ENCODE data around the gene LIN7B.

Gene LIN7B

DNA sequence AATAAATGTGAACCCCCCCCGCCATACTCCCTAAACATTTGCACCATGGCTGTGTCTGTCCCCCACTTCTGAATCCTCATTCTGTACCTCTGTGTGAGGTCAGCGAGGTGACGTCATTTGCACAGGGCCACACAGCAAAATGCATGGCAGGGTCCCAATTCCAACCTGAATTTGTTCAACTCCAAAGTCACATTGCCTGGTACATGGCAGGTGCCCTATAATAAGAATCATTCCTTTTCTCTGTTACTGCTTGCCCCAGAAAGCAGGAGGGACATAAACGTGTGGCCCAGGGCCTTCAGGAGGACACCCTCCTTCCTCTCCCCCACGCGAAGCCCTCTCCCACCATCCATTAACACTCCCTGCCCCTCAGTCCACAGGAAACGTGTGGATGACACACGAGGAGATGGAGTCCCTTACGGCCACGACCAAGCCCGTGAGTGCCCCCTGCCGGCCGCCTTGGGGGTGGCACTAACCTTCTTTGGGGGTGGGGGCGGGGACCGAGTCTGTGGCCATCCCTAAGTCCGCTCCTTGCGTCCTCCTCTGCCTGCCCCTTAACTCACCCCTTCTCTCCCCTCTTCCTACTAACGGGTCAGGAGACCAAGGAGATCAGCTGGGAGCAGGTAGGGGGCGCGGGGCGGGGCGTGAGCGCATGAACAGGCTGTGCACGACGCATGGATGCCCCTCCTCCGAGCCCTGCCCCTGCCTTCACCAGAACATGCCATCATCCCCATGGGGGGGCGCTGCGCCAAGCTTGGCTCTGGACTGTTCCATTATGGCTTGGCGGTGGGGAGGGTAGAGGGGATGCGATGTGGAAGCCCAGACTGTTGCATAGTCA, 31.6 kb downstream of the LIN7B start:
- DNase-seq (ENCODE audit: low read depth): peak; percentile 70

DNA sequence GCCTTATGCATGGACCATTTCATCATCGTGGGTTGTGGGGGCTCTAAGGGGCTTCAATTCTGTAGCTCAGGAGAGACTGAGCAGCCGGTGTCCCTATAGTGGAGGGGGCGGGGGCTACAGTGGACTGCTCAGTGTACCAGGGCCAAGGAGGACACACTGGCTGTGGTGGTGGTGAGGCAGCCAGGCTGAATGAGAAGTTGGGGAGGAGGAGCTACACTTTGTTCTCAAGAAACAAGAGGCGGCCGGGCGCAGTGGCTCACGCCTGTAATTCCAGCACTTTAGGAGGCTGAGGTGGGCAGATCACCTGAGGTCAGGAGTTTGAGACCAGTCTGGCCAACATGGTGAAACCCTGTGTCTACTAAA, 32.2 kb downstream of the LIN7B start:
- peak; percentile 48 for DNase-seq (ENCODE audit: low read depth)

DNA sequence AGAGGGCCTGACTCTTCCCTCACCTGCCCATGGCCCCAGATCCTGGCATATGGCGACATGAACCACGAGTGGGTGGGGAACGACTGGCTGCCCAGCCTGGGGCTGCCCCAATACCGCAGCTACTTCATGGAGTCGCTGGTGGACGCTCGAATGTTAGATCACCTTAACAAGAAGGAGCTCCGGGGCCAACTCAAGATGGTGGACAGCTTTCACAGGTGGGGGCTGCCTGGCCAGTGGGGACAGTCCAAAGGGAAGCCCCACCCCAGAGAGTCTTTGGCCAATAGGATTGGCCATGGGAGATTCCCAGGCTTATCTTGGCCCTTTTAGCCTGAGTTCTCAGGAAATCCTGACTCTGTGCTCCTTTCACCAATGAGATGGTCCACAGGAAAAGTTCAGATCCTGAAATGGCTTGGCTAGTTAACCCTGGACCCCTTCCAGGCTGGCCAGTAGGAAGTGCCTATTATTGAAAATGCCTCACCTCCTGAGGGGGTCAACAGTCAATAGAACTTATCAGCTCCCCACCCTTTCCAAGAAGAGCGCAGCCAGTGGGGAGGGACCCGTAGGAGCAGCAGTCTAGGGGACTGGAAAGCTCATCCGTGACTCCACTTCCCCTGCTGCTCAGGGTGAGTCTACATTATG, 34.0 kb downstream of the LIN7B start:
- no peak for DNase-seq (ENCODE audit: low read depth)

DNA sequence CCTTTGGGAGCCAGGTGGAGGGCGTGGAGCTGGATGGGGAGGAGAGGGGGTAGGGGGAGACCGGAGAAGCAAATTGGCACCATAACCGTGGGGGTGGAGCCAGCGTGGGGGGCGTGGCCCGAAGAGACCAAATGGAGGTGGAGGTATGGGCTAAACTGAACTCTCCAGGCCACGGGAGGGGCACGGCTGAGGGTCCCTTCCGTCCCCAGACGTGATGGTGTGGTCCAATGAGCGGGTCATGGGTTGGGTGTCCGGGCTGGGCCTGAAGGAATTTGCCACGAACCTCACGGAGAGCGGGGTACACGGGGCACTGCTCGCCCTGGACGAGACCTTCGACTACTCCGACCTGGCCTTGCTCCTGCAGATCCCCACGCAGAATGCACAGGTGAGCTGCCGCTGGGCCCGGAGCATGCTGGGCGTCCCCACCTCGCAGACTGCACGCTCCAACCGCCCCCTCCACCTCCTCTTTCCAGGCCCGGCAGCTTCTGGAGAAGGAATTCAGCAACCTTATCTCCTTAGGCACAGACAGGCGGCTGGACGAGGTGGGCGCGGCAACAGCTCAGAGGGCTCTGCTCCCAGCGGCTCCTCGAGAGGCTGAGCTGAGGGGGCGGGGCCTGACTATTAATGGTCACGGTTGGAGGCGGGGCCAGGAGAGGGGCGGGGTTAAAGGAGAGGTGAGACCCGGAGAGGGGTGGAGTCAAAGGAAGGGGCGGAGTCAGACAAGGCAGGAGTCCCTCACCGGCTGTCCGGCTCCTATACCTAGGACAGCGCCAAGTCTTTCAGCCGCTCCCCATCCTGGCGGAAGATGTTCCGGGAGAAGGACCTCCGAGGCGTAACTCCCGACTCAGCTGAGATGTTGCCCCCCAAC, 34.8 kb downstream of the LIN7B start:
- DNase-seq (ENCODE audit: low read depth): peak; percentile 81

DNA sequence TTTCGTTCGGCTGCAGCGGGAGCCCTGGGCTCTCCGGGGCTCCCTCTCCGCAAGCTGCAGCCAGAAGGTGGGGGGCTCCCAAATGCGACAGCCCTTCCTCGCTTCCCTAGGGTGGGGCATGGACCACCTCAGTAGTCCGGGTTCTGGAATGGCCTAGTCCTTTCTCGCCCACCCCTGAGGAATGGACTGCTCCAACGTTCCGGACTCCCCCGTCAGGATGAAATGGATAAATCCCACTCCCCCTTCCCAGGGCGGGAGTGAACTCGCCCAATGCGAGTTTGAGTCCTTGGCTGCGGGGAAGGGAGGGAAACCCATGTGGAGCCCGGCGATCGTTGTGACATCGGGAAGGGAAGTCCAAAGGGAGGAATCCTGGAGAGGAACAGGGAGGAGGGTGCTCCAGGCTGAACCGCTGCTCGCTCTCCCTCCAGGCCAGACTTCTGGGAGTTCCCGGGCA, 35.5 kb downstream of the LIN7B start:
- peak; percentile 70 for DNase-seq (ENCODE audit: low read depth)

DNA sequence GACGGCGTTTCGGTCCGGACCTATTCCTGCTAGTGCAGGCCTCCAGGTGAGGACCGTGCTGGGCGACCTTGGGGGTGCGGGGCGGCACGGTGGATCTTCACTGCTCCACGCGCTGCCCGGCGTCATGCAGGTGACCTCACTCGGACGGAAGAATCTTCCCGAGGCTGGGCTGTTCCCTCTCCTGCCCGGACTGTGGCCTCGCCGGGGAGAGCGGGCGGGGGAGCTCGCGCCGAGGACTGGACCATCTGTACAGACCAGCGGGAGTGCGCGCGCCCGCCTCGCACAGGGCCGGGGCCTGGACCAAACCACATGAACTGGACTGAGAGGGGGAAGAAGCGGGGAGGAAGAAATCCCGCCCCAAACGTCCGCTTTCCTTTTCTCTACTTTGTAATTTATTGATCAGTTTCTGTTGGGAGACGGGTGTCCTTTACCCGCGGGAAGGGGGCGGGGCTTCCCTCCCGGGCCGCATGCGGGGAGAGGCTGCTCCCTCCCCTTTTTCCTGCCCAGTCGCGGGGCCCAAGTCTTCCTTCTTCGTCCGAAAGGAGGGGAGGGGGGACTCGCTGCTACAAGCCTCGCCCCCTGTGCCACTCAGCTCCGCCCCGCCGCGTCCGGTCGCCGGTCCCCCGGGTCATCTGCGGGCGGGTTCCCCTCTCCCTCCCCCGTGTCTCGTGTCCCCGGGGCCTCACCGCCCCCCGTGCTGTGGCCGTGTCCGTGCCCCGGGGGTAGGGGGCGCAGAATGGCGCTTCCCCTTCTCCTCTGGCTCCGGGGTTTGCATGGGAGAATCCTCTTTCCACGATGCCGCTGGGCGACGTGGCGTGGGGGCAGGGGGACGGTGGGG, 36.2 kb downstream of the LIN7B start:
- DNase-seq (ENCODE audit: low read depth): peak; percentile 49

DNA sequence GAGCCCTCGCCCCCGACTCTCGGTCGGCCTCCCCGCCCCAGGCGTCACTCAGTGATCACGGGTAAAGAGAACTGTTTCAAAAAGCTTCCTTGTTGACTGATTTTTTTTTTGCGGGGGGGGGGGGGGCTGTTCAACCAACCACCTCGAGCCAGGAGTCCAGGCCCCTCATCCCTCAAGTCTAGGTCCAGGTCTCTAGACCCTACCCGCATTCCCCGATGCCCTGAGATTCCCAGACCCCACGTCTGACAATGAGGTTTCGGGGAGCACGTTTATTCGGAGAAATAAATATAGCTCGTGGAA, 36.7 kb downstream of the LIN7B start:
- DNase-seq (ENCODE audit: low read depth): no peak

DNA sequence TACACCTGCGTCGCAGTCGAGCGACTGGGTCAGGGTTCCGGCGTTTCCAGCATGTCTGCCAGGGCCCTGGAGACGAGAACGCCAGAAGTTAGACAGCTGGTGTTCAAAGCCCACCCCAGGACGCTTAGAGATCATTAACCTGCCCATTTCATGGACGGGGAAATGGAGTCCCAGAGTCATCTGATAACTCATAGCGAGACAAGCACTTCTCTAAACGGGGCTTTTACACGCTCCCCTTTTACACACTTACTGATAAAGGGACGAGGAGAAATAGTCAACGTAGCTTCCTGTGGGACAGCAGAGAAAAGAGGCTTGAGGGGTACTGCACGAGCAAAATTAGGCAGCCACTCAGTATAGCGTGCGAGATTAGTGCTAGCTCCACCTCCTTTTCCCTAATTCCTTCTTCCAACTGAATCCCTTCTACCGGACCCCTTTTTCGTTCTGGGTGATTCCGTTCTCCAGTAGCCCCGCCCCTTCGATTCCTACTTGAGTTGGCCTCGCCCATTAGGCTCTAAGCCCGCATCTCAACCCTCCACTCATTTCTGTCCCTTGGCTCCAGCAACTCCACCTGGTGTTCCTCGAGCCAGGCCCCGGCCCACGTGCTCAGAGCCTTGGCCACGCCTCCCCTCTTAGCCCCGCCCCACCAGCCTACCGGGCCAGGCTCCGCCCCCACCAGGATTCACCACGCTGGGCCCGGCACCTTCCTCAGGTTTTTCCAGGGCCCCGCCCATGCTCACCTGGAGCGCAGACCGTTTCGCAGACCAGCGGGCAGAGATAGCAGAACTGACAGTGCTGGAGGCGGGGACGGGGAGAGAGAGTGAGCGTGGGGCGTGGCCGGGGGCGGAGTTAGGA, 37.3 kb downstream of the LIN7B start:
- DNase-seq (ENCODE audit: low read depth): no peak

DNA sequence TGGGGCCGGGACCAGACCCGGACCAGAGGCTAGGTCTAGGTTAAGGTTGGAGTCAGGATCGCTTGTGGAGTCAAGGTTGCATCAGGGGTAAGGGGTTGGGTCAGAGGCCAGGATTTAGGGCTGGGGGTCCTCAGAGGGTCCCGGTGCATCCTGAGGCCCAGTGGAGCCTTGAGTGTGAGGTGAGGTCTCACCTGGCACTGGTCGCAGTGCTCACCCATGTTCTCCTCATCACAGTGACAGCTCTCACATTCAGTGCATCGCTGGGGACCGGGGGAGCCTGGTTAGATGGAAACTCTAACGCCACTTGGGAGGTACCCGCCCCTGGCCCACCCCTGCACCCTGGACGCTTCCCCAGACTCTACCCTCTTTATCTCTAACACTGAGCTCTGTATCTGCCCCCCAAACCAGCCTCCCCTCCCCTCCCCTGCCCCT, 38.0 kb downstream of the LIN7B start:
- DNase-seq (ENCODE audit: low read depth): no peak

DNA sequence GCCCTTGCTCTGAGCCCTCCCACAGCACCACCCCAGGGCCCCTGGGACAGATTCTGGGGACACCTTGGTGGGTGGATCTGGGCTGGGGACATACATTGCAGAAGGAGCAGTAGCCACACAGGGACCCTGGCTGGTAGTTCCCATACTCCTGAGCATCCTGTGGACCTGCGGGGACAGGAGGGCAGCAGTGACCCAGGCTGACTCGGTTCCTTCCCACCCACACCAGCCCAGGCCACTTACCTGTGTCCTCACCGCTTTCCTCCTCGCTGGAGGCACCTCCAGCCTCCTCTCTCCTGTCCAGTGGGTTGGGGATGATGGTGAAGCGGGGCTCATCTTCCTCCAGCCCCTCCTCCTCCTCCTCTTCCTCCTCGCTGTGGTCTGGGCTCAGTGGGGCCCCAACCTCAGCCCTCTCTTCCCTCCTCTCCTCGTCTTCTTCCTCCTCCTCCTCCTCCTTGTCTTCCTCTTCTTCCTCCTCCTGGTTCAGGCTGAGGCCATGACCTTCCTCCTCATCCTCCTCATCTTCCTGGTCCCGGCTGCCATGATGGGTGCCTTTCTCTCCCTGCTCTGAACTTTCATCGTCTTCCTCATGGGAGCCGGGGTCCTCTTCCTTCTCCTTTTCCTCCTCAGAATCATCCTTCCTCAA, 39.1 kb downstream of the LIN7B start:
- DNase-seq (ENCODE audit: low read depth): no peak

DNA sequence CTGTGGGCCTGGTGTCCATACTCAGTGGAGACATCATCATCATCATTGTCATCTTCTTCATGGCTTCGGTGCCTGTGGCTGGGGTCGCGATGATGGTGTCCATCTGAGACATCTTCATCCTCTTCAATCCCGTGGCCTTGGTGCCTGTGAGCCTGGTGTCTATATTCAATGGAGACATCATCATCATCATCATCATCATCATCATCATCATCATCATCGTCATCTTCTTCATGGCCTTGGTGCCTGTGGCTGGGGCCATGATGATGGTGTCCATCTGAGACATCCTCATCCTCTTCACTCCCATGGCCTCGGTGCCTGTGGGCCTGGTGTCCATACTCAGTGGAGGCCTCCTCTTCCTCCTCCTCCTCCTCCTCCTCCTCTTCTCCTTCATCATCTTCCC, 40.1 kb downstream of the LIN7B start:
- no peak for DNase-seq (ENCODE audit: low read depth)

DNA sequence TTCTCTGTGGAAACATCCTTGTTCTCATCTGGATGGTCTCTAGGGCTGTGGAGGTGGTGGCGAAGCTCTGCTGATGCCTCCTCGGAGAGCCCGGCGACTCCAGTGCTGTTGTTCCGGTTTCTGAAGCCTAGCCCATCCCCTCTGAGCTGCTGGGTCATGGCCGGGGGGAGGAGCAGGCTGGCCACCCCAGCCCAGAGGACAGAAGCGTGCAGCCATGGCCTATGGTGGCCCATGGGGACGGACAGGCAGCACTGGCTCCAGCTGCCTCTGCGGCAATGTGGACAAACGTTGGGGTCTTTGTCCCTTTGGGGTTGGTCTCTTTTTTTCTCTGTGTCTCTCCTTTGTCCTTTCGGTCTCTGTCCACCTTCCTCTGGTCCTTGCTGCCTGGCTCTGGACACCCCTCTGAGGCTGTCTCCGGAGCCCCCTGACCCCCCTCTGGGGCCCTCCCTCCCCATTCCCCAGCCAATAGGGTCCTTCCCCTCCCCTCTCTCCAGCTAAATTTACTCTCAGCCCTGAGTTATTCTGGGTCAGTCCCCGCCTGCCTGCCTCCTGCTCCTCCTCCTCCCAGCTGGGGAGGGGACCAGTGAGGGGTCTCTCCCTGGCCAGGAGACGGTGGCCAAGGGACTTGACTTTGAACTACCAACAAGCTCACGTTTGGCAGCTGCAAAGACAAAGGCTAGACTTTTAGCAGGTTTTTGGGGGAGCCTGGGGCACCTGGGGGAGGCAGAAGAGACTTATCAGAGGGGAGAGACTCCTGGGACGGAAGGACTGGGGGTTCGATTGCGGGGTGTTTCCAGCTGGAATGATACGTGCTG, 41.0 kb downstream of the LIN7B start, which contains the start of gene HRC:
Gene HRC (minus strand): TSS at position 392 of the 815 bp plus-strand sequence. CDS start 159 bp downstream, at position 233.
- DNase-seq (ENCODE audit: low read depth): no peak

DNA sequence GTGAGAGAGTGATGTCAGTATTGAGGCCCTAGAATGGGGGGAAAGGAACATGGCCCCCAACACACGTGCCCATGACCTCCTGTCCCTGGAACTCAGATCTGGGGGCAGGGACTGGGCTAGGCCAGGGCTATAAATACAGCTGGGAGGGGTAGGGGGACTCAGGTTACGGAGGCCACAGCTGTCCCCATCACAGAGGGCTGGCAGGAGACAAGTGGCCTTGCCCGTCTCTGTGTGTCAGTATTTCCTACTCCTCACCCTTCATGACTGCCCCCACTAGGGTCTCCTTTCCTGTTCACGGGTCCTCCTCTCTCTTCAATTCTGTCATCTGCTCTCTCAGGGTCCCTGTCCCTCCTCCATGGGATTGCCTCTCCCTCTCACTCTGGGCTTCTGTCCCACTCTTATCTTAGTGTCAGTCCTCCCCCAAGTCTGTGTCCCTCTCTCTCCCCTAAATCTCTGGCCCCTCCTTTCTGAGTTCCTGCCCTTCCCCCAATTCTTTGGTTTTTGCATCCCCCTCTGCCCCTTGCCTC, 41.7 kb downstream of the LIN7B start:
- no peak for DNase-seq (ENCODE audit: low read depth)

DNA sequence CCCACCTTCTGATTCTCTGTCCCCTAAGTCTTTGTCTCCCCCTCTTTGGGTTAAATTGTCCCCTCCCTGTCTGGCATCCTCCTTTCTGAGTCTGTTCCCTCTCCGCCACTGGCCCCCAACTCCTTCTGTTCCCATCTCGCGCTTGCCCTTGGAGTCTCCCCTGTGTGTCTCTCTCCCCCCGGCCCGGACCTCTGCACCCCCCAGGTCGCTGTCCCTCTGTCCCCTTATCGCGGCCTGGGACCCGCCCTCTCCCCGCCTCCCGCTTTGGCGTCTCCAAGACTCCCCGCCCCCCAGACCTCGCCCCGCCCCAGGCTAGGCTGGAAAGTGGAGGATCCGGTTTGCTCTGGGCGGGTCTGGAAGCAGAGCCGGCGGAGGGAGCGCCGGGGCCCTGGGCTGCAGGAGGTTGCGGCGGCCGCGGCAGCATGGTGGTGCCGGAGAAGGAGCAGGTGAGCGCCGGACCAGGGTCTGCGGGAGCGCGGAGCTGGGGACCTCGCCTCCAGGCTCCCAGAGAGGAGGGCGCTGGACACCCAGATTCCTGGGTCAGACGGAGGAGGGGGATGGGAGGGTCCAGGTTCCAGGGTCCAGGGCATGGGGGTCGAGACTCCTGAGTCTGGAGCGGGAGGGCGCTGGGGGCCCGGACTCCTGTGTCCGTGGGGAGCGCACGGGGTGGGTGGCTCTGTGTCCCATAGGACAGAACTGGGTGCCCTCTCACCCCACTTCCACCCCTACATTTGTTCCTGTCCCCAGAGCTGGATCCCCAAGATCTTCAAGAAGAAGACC, 43.5 kb downstream of the LIN7B start, which contains the start of gene TRPM4:
Gene TRPM4 (plus strand): TSS at position 348 of the 780 bp plus-strand sequence. CDS start 75 bp downstream, at position 423.
- DNase-seq (ENCODE audit: low read depth): peak; percentile 65

DNA sequence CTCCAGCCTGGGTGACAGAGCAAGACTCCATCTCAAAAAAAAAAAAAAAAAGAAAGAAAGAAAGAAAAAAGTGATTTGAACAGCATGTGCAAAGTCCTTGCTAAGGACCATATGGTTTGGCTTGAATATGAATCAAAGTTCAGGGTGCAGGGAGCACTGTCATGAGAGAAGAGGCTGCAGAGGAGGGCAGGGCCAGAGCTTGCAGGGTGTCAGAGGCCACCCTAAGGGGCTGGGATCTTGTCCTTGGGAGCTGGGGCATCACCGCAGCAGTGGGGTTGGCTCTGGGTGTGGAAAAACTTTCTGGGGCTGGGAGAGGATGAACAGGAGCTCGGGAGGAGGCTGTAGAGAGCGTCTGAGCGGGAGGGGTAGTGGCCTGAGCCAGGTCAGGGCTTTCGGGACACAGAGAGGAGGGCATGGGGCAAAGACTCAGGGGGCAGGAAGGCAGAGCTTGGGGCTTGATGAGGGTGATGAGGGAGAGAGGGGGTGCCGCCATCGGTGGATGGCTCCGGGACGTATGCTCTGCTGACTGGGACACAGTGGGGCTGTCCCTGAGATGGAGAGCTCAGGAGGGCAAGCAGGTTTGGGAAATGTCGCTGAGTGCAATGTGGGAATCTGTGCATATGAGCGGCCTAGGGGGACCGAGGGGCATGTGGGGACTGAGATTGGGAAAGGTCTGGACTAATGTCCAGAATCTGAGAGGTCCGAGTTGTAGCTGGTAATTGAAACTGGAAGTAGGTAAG, 46.5 kb downstream of the LIN7B start:
- no peak for DNase-seq (ENCODE audit: low read depth)

DNA sequence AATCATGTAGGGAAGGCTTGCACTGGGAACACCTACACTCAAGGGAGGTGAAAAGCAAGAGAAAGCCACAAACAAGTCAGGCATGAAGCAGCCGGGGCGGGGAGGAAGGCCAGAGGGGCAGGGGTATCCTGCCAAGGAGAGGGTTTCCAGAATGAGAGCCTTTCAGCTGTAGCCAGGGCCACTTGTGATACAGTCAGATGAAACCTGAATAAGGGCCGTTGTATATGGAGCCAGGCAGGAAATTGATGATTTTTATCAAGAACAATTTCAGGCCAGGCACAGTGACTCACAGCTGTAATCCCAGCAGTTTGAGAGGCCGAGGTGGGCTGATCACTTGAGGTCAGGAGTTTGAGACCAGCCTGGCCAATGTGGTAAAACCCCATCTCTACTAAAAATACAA, 47.8 kb downstream of the LIN7B start:
- no peak for DNase-seq (ENCODE audit: low read depth)

DNA sequence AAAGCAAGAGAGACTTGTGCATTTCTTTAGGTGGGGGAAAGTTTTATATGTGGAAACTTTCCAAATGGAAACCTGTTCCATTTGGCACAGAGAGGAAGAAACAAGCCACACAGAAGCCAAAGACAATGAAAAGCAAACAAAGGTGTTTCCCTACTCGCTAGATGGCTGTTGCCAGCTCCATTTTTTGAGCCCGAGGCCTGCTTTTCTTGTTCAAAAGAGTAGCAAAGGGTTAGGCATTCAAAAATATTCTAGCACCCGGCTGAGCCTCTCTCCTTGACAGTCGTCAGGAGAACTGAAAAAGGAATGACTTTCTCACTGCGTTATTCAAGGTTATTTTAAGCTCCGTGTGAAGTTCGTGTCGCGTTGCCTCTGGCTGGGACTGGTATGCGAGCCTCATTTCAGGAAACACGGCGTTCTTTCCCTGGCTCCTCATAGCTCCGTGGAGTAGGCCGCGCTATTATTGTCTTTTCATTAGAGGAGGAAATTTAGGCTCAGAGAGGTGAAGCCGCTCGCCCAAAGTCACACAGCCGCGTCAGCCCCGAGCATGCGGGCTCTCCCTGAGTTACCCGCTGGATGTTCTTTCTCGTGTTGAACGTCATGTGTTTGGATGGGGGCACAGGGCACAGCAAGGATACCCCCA, 51.1 kb downstream of the LIN7B start:
- no peak for DNase-seq (ENCODE audit: low read depth)

Measured in stromal cell of bone marrow (primary cell).